ENCODE data around the gene ITPR2.

ITPR2 gene

GRCh38 chr12:26373606-26374495, 459.1 kb downstream of the ITPR2 start:
- DNase-seq: no peak

GRCh38 chr12:26372866-26373265, 460.1 kb downstream of the ITPR2 start:
- no peak for DNase-seq

GRCh38 chr12:26370098-26370497, 462.9 kb downstream of the ITPR2 start:
- DNase-seq: no peak

GRCh38 chr12:26369588-26369987, 463.4 kb downstream of the ITPR2 start:
- peak; percentile 84 for DNase-seq

- no peak for DNase-seq
Measured at GRCh38 chr12:26367991-26368730, 464.8 kb downstream of the ITPR2 start.

- DNase-seq: no peak
Measured at GRCh38 chr12:26361964-26362363, 471.0 kb downstream of the ITPR2 start.

- DNase-seq: no peak
Measured at GRCh38 chr12:26360062-26360461, 472.9 kb downstream of the ITPR2 start.

GRCh38 chr12:26359576-26359975, 473.4 kb downstream of the ITPR2 start:
- DNase-seq: no peak

GRCh38 chr12:26358651-26359050, 474.3 kb downstream of the ITPR2 start:
- no peak for DNase-seq

- DNase-seq: no peak
Measured at GRCh38 chr12:26347300-26347699, 485.7 kb downstream of the ITPR2 start.

GRCh38 chr12:26346736-26347135, 486.3 kb downstream of the ITPR2 start:
- no peak for DNase-seq

- DNase-seq: no peak
Measured at GRCh38 chr12:26345471-26346003, 487.5 kb downstream of the ITPR2 start.

- no peak for DNase-seq
Measured at GRCh38 chr12:26341491-26341890, 491.5 kb downstream of the ITPR2 start.

GRCh38 chr12:26340649-26341048, 492.3 kb downstream of the ITPR2 start:
- no peak for DNase-seq

GRCh38 chr12:26339976-26340375, 493.0 kb downstream of the ITPR2 start:
- no peak for DNase-seq

- DNase-seq: peak; percentile 67
Measured at GRCh38 chr12:26338586-26339572, 494.1 kb downstream of the ITPR2 start.

- DNase-seq: no peak
Measured at GRCh38 chr12:26335651-26336050, 497.3 kb downstream of the ITPR2 start.

GRCh38 chr12:26334621-26335124, 498.3 kb downstream of the ITPR2 start:
- DNase-seq: no peak

GRCh38 chr12:26331960-26332359, 501.0 kb downstream of the ITPR2 start:
- DNase-seq: no peak

GRCh38 chr12:26331136-26331535, 501.9 kb downstream of the ITPR2 start:
- no peak for DNase-seq

GRCh38 chr12:26327975-26328644, 504.9 kb downstream of the ITPR2 start:
- no peak for DNase-seq

GRCh38 chr12:26323673-26324072, 509.3 kb downstream of the ITPR2 start:
- no peak for DNase-seq

All from HCEC 1CT (cell line).